ENCODE results near the gene POLR2A. TPM values are rescaled to one million over a fixed set of nuclear protein-coding genes. Genes with fewer than 3 reads are reported as not detected.
A peak's percentile ranks its signal among the peaks of the same experiment; 100 is the strongest.

The POLR2A gene
- total and polyA plus RNA-seq, 10 of the 15 experiments (the other 5 are each of a cell fraction or from before 2014, with no cell fraction given): 1.7 to 121 (median 33.4) TPM

DNA sequence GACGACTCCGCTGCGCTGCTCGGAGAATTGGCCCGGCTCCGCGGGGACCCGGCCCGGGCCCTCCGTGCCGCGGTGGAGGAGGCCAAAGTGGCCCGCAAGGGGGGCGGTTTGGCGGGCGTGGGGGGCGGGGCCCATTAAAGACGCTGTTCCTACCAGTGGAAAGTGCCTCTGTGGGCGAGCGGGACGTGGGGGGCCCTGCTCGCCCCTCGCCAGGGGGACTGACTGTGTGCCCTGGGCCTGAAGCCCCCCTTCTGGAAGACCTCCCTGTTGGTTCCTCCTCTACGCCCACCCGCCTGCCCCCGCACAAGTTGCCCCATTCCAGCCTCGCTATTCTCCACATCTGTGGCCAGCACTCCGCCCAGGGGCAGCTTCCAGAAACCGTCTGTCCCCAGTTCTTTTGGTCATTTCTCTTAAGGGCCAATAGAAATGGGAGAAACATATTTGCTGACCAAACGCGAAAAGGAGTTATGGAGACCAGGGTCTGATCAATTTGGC lies 46.8 kb upstream of the POLR2A start (continued):
- TF ChIP-seq, protein P1, sequence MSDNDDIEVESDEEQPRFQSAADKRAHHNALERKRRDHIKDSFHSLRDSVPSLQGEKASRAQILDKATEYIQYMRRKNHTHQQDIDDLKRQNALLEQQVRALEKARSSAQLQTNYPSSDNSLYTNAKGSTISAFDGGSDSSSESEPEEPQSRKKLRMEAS (IDR thresholded peaks at IDR 0.05; ENCODE audit: low read depth, low read length): no peak
- TF ChIP-seq NFXL1 (IDR thresholded peaks at IDR 0.05; ENCODE audit: borderline replicate concordance) (no peak), GABPA (IDR thresholded peaks at IDR 0.05; ENCODE audit: low read depth) (no peak), STAT3 (IDR thresholded peaks at IDR 0.05; ENCODE audit: low read depth, low read length) (no peak), PAX5 (IDR thresholded peaks at IDR 0.05; ENCODE audit: borderline replicate concordance, low read depth, low read length) (no peak), CHD1 (IDR thresholded peaks at IDR 0.05; ENCODE audit: low read depth, low read length) (no peak)

DNA sequence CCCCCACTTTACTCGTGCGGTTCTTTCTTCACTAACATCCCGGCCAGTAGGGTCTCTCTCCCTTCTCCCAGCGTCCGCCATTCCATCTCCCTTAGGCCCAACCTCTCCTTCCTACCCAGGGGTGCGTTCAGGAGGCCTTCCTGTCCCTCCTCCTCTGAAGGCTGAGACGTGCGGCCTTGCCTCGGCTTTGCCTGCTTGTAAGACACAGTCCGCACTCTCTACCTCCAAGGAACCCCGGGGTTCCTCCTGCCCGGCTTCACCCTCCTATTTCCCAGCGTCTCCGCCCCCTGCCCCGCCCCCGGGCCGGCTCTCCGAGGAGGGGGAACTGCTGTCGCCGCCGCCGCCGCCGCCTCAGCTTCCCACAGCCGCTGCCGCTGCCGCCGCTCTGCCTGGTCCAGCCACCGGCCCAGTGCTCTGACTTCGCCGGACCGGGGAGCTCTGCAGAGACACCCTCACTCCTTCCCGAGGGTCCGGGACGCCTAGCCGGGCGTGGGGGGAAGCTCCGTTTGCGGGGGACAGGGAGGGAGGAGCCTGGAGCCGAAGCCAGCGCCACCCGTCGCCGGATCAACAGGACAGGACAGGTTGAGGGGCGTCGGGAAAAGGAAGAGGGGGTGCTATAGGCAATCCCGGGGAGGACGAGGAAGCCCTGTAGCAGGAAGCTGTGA lies 46.1 kb upstream of the POLR2A start:
- no peak for DNase-seq (ENCODE audit: low read depth, low spot score)
- no peak for ATAC-seq
- Histone ChIP-seq H3K79me2 (ENCODE audit: control insufficient read depth, insufficient read depth, low read length) (peaks cover 6% of the 10 kb centered on the region), H2AFZ (ENCODE audit: control insufficient read depth, low read depth, low read length) (no peak overlapping the region), H4K20me1 (ENCODE audit: control insufficient read depth, insufficient read depth) (no peaks in the 10 kb centered on the region), H3K9ac (ENCODE audit: control insufficient read depth, insufficient read depth, low read length) (peak overlapping the region; percentile 13; the same call in 1 of the 2 replicates), H3K27ac (ENCODE audit: control insufficient read depth, insufficient read depth) (no peak overlapping the region), H3K4me1 (ENCODE audit: control insufficient read depth, insufficient read depth, low read length) (peaks cover 29% of the 10 kb centered on the region), H3K9me3 (replicated peaks; ENCODE audit: control insufficient read depth, insufficient read depth, low read length) (no peaks in the 10 kb centered on the region), H3K4me3 (peak overlapping the region; percentile 97), H3K4me2 (ENCODE audit: control insufficient read depth, insufficient read depth) (peak overlapping the region; percentile 78), H3K36me3 (ENCODE audit: control insufficient read depth in 2 of 2, insufficient read depth in 2 of 2, low read length in 1 of 2) (no peaks in the 10 kb centered on the region), H3K27me3 (replicated peaks in 1 of 2; ENCODE audit: control insufficient read depth in 2 of 2, insufficient read depth in 2 of 2, low read length in 1 of 2) (peaks cover 0 to 4% of the 10 kb centered on the region in 2 experiments; a peak in 2 of 4 replicates)
- ChIA-PET SMC1A (ENCODE audit: uncharacterized antibody, unreplicated experiment) (interaction anchor here (0.6 to 1.3 kb wide), 2 partner anchors 84 to 123 kb away, joined by 3 to 5 read pairs; no protein-coding TSS in a partner anchor), POLR2A (interaction anchor here (0.7 to 8.2 kb wide), 4 partner anchors 41 to 85 kb away, joined by 3 to 63 read pairs (median 4); partner anchors contain the start of genes POLR2A and ZBTB4), RAD21 (ENCODE audit: unreplicated experiment) (interaction anchor here (0.8 to 1.6 kb wide), 3 partner anchors 44 to 122 kb away, joined by 3 to 7 read pairs (median 5); partner anchors contain the start of genes PLSCR3 and POLR2A), CTCF (interaction anchor here (0.6 to 1.4 kb wide), 4 partner anchors 67 to 249 kb away, joined by 4 read pairs; partner anchors contain the start of gene TP53)
- WGBS (ENCODE audit: insufficient coverage, insufficient replicate concordance, low lambda C conversion rate, missing lambda C conversion rate): 30% methylated on average over 28 of the region's 48 CpGs
- intact Hi-C loops (cut with micrococcal nuclease; ENCODE audit: unreplicated experiment) (loop anchor here (5.0 to 10.0 kb wide), 4 partner anchors 36 to 393 kb away; partner anchors contain the start of genes KCTD11, SENP3, SLC16A11 and TMEM256), in situ Hi-C loops (cut with MboI) (no loop called here)
- BruUV-seq (replicated peaks): no TSS peak
- TF ChIP-seq EGR1 (IDR thresholded peaks at IDR 0.05; ENCODE audit: borderline replicate concordance in 1 of 2, low read depth in 2 of 2, low read length in 2 of 2): peak in 1 of 2 experiments; percentile 33; a peak in 1 of 3 replicates
- TF ChIP-seq, protein P2, sequence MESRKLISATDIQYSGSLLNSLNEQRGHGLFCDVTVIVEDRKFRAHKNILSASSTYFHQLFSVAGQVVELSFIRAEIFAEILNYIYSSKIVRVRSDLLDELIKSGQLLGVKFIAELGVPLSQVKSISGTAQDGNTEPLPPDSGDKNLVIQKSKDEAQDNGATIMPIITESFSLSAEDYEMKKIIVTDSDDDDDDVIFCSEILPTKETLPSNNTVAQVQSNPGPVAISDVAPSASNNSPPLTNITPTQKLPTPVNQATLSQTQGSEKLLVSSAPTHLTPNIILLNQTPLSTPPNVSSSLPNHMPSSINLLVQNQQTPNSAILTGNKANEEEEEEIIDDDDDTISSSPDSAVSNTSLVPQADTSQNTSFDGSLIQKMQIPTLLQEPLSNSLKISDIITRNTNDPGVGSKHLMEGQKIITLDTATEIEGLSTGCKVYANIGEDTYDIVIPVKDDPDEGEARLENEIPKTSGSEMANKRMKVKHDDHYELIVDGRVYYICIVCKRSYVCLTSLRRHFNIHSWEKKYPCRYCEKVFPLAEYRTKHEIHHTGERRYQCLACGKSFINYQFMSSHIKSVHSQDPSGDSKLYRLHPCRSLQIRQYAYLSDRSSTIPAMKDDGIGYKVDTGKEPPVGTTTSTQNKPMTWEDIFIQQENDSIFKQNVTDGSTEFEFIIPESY (IDR thresholded peaks at IDR 0.05): 0 out of 2 replicates have a peak, but pooled peaks have one; percentile 7
- TF ChIP-seq, protein P3, sequence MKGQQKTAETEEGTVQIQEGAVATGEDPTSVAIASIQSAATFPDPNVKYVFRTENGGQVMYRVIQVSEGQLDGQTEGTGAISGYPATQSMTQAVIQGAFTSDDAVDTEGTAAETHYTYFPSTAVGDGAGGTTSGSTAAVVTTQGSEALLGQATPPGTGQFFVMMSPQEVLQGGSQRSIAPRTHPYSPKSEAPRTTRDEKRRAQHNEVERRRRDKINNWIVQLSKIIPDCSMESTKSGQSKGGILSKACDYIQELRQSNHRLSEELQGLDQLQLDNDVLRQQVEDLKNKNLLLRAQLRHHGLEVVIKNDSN (IDR thresholded peaks at IDR 0.05; ENCODE audit: borderline replicate concordance, extremely low read length, insufficient read depth, low read depth, low read length): no peak
- peak; percentile 20; the same call in 1 of the 2 replicates for TF ChIP-seq BACH1 (IDR thresholded peaks at IDR 0.05; ENCODE audit: borderline replicate concordance)
- no peak for FAIRE-seq

All from GM12878 (cell line).